ENCODE results near the gene ZNF446. TPM values are rescaled to one million over a fixed set of nuclear protein-coding genes. Genes with fewer than 3 reads are reported as not detected.
A peak's percentile ranks its signal among the peaks of the same experiment; 100 is the strongest.

The ZNF446 gene
- total and polyA plus RNA-seq, 2 donors (not counting 1 experiment from before 2014, with no cell fraction given) = 15.0 to 18.9 TPM

DNA sequence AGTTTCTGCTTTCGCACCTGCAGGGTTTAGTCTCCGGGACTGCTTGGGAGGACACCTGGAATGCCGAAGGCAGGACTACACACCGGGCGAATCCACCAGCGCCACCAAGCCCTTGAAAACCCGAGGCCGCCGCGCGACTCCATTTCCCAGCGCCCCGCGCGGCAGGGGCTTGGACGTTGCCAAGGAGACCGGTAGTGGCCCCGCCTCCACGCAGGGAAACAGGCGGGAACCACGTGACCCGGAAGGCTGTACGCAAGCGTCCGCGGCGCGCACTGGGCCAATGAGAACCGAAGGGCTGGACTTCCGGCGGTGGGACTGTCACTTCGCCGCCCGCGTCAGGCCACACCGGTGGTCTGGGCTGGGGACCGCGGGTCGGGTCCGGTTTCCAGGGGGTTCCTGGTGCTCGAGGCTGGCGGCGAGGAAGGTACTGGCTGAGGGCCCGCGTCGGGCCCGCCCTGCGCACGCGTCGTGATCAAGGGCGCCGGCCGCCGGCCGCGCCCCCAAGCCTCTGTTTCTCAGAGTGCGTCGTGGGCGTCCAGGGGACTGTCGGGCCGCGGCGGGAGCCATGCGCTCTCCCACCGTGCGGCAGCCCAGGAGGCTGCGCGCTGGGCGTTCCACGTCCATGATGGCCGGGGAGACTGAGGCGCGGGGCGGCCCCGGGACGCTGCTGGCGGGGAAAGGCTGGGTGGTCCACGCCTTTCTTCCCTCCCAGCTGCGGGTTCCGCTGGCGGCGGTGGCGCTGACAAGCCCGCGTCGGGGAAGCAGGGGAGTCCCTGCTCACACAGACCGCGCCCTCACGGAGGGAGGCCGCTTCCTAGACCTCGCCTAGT is 9.2 kb upstream of the ZNF446 start, which contains the start of gene ZNF324:
TSS of gene ZNF324 (plus strand) at position 321 of the 830 bp plus-strand sequence. CDS start 2,106 bp downstream, outside the sequence.
- intact Hi-C loops (cut with micrococcal nuclease) = loop anchor here (1.0 to 2.0 kb wide), 9 partner anchors 9 to 162 kb away; partner anchors contain the start of genes ERVK3-1, RPS5, TRIM28 and ZNF132
- Mint-ChIP-seq H3K9me3 (ENCODE audit: insufficient read depth) (no peaks in the 10 kb centered on the region), H3K4me3 (peak within 1 kb of the TSS; percentile 85), H3K4me1 (peaks cover 26% of the 10 kb centered on the region), H3K27ac (peak within 1 kb of the TSS; percentile 85), H3K27me3 (no peaks in the 10 kb centered on the region)
- Histone ChIP-seq H3K27me3 (replicated peaks in 1 of 4; ENCODE audit: control extremely low read depth in 1 of 4, control insufficient read depth in 3 of 4, insufficient read depth in 4 of 4, low read length in 3 of 4) (no peaks in the 10 kb centered on the region), H3K4me1 (ENCODE audit: control insufficient read depth in 2 of 2, insufficient read depth in 2 of 2, low read length in 2 of 2) (peaks cover 8 to 25% of the 10 kb centered on the region in 2 donors), H3K4me3 (ENCODE audit: control extremely low read depth in 1 of 5, extremely low read depth in 1 of 5, insufficient read depth in 1 of 5, low read depth in 2 of 5, low read length in 4 of 5) (peak within 1 kb of the TSS; percentile 34 to 91 (median 89)), H3K4me2 (replicated peaks; ENCODE audit: low read depth, low read length, poor library complexity, severe bottlenecking) (peak within 1 kb of the TSS; percentile 78), H2AFZ (ENCODE audit: insufficient read depth, low read depth, low read length, poor library complexity, severe bottlenecking) (peak within 1 kb of the TSS; percentile 93), H3K9me3 (ENCODE audit: control extremely low read depth in 1 of 3, control insufficient read depth in 2 of 3, insufficient read depth in 1 of 3, low read length in 2 of 3) (peaks cover 0 to 6% (median 0%) of the 10 kb centered on the region in 3 donors), H3K36me3 (replicated peaks in 1 of 2; ENCODE audit: control extremely low read depth in 1 of 2, control insufficient read depth in 1 of 2, extremely low read depth in 1 of 2, insufficient read depth in 2 of 2, low read length in 1 of 2) (peaks cover 0 to 7% of the 10 kb centered on the region in 2 experiments), H4K20me1 (ENCODE audit: control insufficient read depth, insufficient read depth, low read length, poor library complexity, severe bottlenecking) (peaks cover 4% of the 10 kb centered on the region), H3K27ac (ENCODE audit: low read length in 2 of 2) (peak within 1 kb of the TSS; percentile 18 to 90), H3K79me2 (ENCODE audit: control insufficient read depth, insufficient read depth, low read length) (peaks cover 24% of the 10 kb centered on the region), H3K9ac (ENCODE audit: low read length) (peak within 1 kb of the TSS; percentile 89)
- ChIA-PET POLR2A (interaction anchor here (0.6 to 1.7 kb wide), 2 partner anchors 10 to 103 kb away, joined by 3 to 4 read pairs; no protein-coding TSS in a partner anchor), CTCF (no interaction called here)
- TF ChIP-seq, protein P1, sequence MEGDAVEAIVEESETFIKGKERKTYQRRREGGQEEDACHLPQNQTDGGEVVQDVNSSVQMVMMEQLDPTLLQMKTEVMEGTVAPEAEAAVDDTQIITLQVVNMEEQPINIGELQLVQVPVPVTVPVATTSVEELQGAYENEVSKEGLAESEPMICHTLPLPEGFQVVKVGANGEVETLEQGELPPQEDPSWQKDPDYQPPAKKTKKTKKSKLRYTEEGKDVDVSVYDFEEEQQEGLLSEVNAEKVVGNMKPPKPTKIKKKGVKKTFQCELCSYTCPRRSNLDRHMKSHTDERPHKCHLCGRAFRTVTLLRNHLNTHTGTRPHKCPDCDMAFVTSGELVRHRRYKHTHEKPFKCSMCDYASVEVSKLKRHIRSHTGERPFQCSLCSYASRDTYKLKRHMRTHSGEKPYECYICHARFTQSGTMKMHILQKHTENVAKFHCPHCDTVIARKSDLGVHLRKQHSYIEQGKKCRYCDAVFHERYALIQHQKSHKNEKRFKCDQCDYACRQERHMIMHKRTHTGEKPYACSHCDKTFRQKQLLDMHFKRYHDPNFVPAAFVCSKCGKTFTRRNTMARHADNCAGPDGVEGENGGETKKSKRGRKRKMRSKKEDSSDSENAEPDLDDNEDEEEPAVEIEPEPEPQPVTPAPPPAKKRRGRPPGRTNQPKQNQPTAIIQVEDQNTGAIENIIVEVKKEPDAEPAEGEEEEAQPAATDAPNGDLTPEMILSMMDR (IDR thresholded peaks at IDR 0.05) = no peak
- TF ChIP-seq EZH2 (IDR thresholded peaks at IDR 0.05; ENCODE audit: borderline replicate concordance, insufficient read depth, low read depth, low read length, poor library complexity, severe bottlenecking) = no peak
- WGBS (ENCODE audit: insufficient coverage) = under 1% methylated on average over 92 of the region's 92 CpGs
- DNase-seq = peak; percentile 97
- ATAC-seq (ENCODE audit: low read depth) = peak; percentile 96
